Lower leg skin (tissue), 3 donors: ENCODE results near the gene CD24.

Experiments
- CTCF ChIP-seq, 3 donors: fragments of 450-650 bp; IDR thresholded peaks; one replicate each; pipeline ENCODE4 v1.5.1; 2016; ENCODE audit warnings: antibody characterized with exemption in 3 of 3, mild to moderate bottlenecking in 3 of 3, moderate library complexity in 2 of 3
- POLR2A ChIP-seq, 2 donors: fragments of 450-650 bp; IDR thresholded peaks; one replicate each; pipeline ENCODE4 v1.6.1; 2016 to 2017; ENCODE audit warnings: antibody characterized with exemption in 2 of 2, mild to moderate bottlenecking in 1 of 2, moderate library complexity in 1 of 2

- TF ChIP-seq CTCF (IDR thresholded peaks at IDR 0.05) (no peak), POLR2A (IDR thresholded peaks at IDR 0.05) (no peak)
Measured at GRCh38 chr6:107009499-107009898, 35.0 kb upstream of the CD24 start.
